ENCODE measurements around the gene ZNF780B. TPM values are rescaled to one million over a fixed set of nuclear protein-coding genes. Genes with fewer than 3 reads are reported as not detected.

ZNF780B gene
- total RNA-seq (10 to 100 TPM; 14.9 to 28.9 TPM), polyA plus RNA-seq (1 to 10 TPM; 1.5 to 7.9 TPM)
- long read RNA-seq, donor 1, partial matches to known transcripts: 0 of 2 reads
- long read RNA-seq, donor 1, other reads (novel, unspliced or antisense): 2 of 2 reads
- long read RNA-seq, donor 2, partial matches to known transcripts: 0 of 2 reads
- long read RNA-seq, donor 2, other reads (novel, unspliced or antisense): 2 of 2 reads

GRCh38 chr19:40055832-40056504 lies at the start of gene ZNF780B:
TSS of gene ZNF780B (minus strand) at chr19:40056231. CDS start at chr19:40050332, 5,899 bp downstream.
- intact Hi-C loops (cut with DNase I): no loop called here
- Histone ChIP-seq H3K27me3 (ENCODE audit: control insufficient read depth in 1 of 2, insufficient read depth in 2 of 2, low read length in 1 of 2) (no peaks in the 10 kb centered on the region), H3K27ac (ENCODE audit: low read depth in 1 of 2, low read length in 2 of 2) (peak within 1 kb of the TSS in 1 of 2 donors; percentile 2), H3K36me3 (ENCODE audit: control insufficient read depth in 1 of 2, insufficient read depth in 2 of 2, low read length in 1 of 2) (no peaks in the 10 kb centered on the region), H3K4me3 (ENCODE audit: low read length in 2 of 2) (peak within 1 kb of the TSS; percentile 35 to 97), H3K4me1 (ENCODE audit: control insufficient read depth in 1 of 2, insufficient read depth in 2 of 2, low read length in 2 of 2) (no peaks in the 10 kb centered on the region), H3K9me3 (ENCODE audit: control insufficient read depth, low read length) (peaks cover 1% of the 10 kb centered on the region)
- ATAC-seq (ENCODE audit: low FRiP score) (peak; percentile 84), DNase-seq (peak; percentile 70 to 84)
- 0 to 1% methylated on average over 41 of the region's 41 CpGs for WGBS, 2 donors

GRCh38 chr19:40104754-40105153 lies 48.7 kb upstream of the ZNF780B start:
- ATAC-seq (ENCODE audit: low FRiP score): no peak
- 48 to 58% methylated on average over 1 of the region's 1 CpG for WGBS, 2 donors

DNA sequence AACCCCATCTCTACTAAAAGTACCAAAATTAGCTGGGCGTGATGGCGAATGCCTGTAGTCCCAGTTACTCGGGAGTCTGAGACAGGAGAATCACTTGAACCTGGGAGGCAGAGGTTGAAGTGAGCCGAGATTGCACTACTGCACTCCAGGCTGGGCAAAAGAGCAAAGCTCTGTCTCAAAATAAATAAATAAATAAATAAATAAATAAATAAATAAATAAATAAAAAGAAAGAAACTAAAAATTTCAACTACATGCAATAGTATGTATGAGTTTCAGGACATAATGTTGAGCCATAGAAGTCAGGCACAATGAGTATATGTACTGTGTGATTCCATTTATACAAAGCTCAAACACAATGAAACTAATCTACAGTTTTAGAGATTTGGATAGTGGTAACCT lies 47.6 kb upstream of the ZNF780B start:
- DNase-seq (no peak), ATAC-seq (ENCODE audit: low FRiP score) (no peak)
- Histone ChIP-seq H3K4me1 (ENCODE audit: control insufficient read depth in 1 of 2, insufficient read depth in 2 of 2, low read length in 2 of 2) (no peaks in the 10 kb centered on the region), H3K36me3 (ENCODE audit: control insufficient read depth in 1 of 2, insufficient read depth in 2 of 2, low read length in 1 of 2) (no peaks in the 10 kb centered on the region), H3K9me3 (ENCODE audit: control insufficient read depth, low read length) (no peaks in the 10 kb centered on the region), H3K27me3 (ENCODE audit: control insufficient read depth in 1 of 2, insufficient read depth in 2 of 2, low read length in 1 of 2) (no peaks in the 10 kb centered on the region), H3K27ac (ENCODE audit: low read depth in 1 of 2, low read length in 2 of 2) (no peak overlapping the region), H3K4me3 (ENCODE audit: low read length in 2 of 2) (no peak overlapping the region)
- WGBS, 2 donors: 86 to 87% methylated on average over 4 of the region's 4 CpGs
- intact Hi-C loops (cut with DNase I): no loop called here

More at GRCh38 chr19:40104754-40105153, 48.7 kb upstream of the ZNF780B start:
- H3K27ac ChIP-seq (ENCODE audit: low read depth in 1 of 2, low read length in 2 of 2): no peak overlapping the region
- H3K36me3 ChIP-seq (ENCODE audit: control insufficient read depth in 1 of 2, insufficient read depth in 2 of 2, low read length in 1 of 2): no peaks in the 10 kb centered on the region
- H3K4me3 ChIP-seq (ENCODE audit: low read length in 2 of 2): no peak overlapping the region
- no peaks in the 10 kb centered on the region for H3K27me3 ChIP-seq (ENCODE audit: control insufficient read depth in 1 of 2, insufficient read depth in 2 of 2, low read length in 1 of 2)
- intact Hi-C loops (cut with DNase I): no loop called here
- no peaks in the 10 kb centered on the region for H3K9me3 ChIP-seq (ENCODE audit: control insufficient read depth, low read length)
- no peaks in the 10 kb centered on the region for H3K4me1 ChIP-seq (ENCODE audit: control insufficient read depth in 1 of 2, insufficient read depth in 2 of 2, low read length in 2 of 2)
- no peak for DNase-seq

DNA sequence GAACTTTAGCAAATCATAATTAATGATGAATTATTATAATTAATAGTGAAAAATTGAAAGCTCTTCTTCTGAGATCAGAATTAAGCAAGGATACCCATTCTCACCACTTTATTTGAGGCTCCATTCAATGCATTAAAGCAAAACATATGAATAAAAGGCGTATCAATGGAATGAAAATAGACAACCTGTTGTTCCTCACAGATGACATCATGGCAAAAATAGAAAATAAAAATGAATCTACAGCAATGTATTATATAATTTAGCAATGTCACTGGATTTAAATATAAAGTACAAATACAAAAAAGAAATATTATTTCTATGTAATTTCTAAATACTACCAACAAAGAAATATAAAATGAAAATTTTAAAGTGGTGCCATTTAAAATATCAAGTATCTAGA lies 45.8 kb upstream of the ZNF780B start:
- intact Hi-C loops (cut with DNase I): no loop called here
- WGBS, 2 donors: 71 to 79% methylated on average over 1 of the region's 1 CpG
- DNase-seq (no peak), ATAC-seq (ENCODE audit: low FRiP score) (no peak)
- Histone ChIP-seq H3K27ac (ENCODE audit: low read depth in 1 of 2, low read length in 2 of 2) (no peak overlapping the region), H3K36me3 (ENCODE audit: control insufficient read depth in 1 of 2, insufficient read depth in 2 of 2, low read length in 1 of 2) (no peaks in the 10 kb centered on the region), H3K4me3 (ENCODE audit: low read length in 2 of 2) (no peak overlapping the region), H3K27me3 (ENCODE audit: control insufficient read depth in 1 of 2, insufficient read depth in 2 of 2, low read length in 1 of 2) (no peaks in the 10 kb centered on the region), H3K9me3 (ENCODE audit: control insufficient read depth, low read length) (no peaks in the 10 kb centered on the region), H3K4me1 (ENCODE audit: control insufficient read depth in 1 of 2, insufficient read depth in 2 of 2, low read length in 2 of 2) (no peaks in the 10 kb centered on the region)

- intact Hi-C loops (cut with DNase I): no loop called here
- H3K9me3 ChIP-seq (ENCODE audit: control insufficient read depth, low read length): no peaks in the 10 kb centered on the region
- DNase-seq (no peak), ATAC-seq (ENCODE audit: low FRiP score) (no peak)
- H3K4me1 ChIP-seq (ENCODE audit: control insufficient read depth in 1 of 2, insufficient read depth in 2 of 2, low read length in 2 of 2): peaks cover 0 to 3% of the 10 kb centered on the region in 2 donors
- no peaks in the 10 kb centered on the region for H3K36me3 ChIP-seq (ENCODE audit: control insufficient read depth in 1 of 2, insufficient read depth in 2 of 2, low read length in 1 of 2)
- H3K27me3 ChIP-seq (ENCODE audit: control insufficient read depth in 1 of 2, insufficient read depth in 2 of 2, low read length in 1 of 2): no peaks in the 10 kb centered on the region
- no peak overlapping the region for H3K27ac ChIP-seq (ENCODE audit: low read depth in 1 of 2, low read length in 2 of 2)
- no peak overlapping the region for H3K4me3 ChIP-seq (ENCODE audit: low read length in 2 of 2)
- 82 to 96% methylated on average over 1 of the region's 1 CpG for WGBS, 2 donors
These were observed 37.4 kb upstream of the ZNF780B start for GRCh38 chr19:40093416-40093815.

DNA sequence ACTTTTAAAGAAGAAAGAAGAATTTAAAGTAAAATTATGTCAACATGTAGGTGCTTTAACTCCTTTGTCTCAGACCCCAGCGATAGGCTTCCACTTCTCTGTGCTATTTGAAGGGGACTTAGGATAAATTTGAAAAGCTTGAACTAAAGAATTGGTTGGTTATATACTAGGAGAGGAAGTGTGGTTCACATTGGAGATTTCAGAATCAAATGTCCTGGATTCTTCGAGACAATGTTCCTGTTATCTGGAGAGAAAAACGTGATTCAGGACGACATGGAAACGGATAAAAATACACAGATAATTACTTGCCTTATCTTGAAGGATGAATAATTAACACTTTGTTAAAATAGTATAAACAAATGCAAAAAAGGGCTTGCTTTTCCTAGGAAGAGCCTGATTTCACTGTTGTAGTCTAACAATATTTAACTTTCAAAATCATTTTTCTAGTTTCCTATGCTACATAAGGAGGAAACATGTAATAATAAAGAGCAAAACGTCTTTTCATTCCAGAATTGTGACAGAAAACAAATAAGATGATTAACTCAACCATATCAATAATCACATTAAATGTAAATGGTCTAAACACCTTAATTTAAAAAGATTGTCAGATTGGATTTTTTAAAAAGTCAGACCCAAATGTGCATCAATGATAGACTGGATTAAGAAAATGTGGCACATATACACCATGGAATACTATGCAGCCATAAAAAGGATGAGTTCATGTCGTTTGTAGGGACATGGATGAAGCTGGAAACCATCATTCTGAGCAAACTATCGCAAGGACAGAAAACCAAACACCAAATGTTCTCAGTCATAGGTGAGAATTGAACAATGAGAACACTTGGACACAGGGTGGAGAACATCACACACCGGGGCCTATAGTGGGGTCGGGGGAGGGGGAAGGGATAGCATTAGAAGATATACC lies 35.4 kb upstream of the ZNF780B start:
- Histone ChIP-seq H3K4me1 (ENCODE audit: control insufficient read depth in 1 of 2, insufficient read depth in 2 of 2, low read length in 2 of 2) (peaks cover 0 to 3% of the 10 kb centered on the region in 2 donors), H3K9me3 (ENCODE audit: control insufficient read depth, low read length) (no peaks in the 10 kb centered on the region), H3K27ac (ENCODE audit: low read depth in 1 of 2, low read length in 2 of 2) (peak overlapping the region in 1 of 2 donors; percentile 17), H3K27me3 (ENCODE audit: control insufficient read depth in 1 of 2, insufficient read depth in 2 of 2, low read length in 1 of 2) (no peaks in the 10 kb centered on the region), H3K4me3 (ENCODE audit: low read length in 2 of 2) (peak overlapping the region; percentile 71 to 75), H3K36me3 (ENCODE audit: control insufficient read depth in 1 of 2, insufficient read depth in 2 of 2, low read length in 1 of 2) (no peaks in the 10 kb centered on the region)
- ATAC-seq (ENCODE audit: low FRiP score) (no peak), DNase-seq (no peak)
- intact Hi-C loops (cut with DNase I): no loop called here
- WGBS, 2 donors: 42 to 44% methylated on average over 10 of the region's 10 CpGs

GRCh38 chr19:40090241-40091204 lies 34.5 kb upstream of the ZNF780B start, which contains the start of gene ZNF780A:
TSS of gene ZNF780A (minus strand) at chr19:40090943. CDS start at chr19:40084753, 6,190 bp downstream.
- Histone ChIP-seq H3K4me1 (ENCODE audit: control insufficient read depth in 1 of 2, insufficient read depth in 2 of 2, low read length in 2 of 2) (peaks cover 0 to 3% of the 10 kb centered on the region in 2 donors), H3K27me3 (ENCODE audit: control insufficient read depth in 1 of 2, insufficient read depth in 2 of 2, low read length in 1 of 2) (no peaks in the 10 kb centered on the region), H3K9me3 (ENCODE audit: control insufficient read depth, low read length) (no peaks in the 10 kb centered on the region), H3K27ac (ENCODE audit: low read depth in 1 of 2, low read length in 2 of 2) (peak within 1 kb of the TSS; percentile 17 to 61), H3K36me3 (ENCODE audit: control insufficient read depth in 1 of 2, insufficient read depth in 2 of 2, low read length in 1 of 2) (no peaks in the 10 kb centered on the region), H3K4me3 (ENCODE audit: low read length in 2 of 2) (peak within 1 kb of the TSS; percentile 71 to 75)
- ATAC-seq (ENCODE audit: low FRiP score) (peak; percentile 94), DNase-seq (peak; percentile 81 to 92)
- 0% methylated on average over 47 of the region's 47 CpGs for WGBS, 2 donors
- intact Hi-C loops (cut with DNase I): no loop called here

GRCh38 chr19:40089462-40089861 lies 33.4 kb upstream of the ZNF780B start:
- DNase-seq (no peak), ATAC-seq (ENCODE audit: low FRiP score) (no peak)
- 39% methylated on average over 4 of the region's 4 CpGs for WGBS, 2 donors
- Histone ChIP-seq H3K27ac (ENCODE audit: low read depth in 1 of 2, low read length in 2 of 2) (no peak overlapping the region), H3K9me3 (ENCODE audit: control insufficient read depth, low read length) (no peaks in the 10 kb centered on the region), H3K36me3 (ENCODE audit: control insufficient read depth in 1 of 2, insufficient read depth in 2 of 2, low read length in 1 of 2) (no peaks in the 10 kb centered on the region), H3K4me1 (ENCODE audit: control insufficient read depth in 1 of 2, insufficient read depth in 2 of 2, low read length in 2 of 2) (peaks cover 0 to 3% of the 10 kb centered on the region in 2 donors), H3K27me3 (ENCODE audit: control insufficient read depth in 1 of 2, insufficient read depth in 2 of 2, low read length in 1 of 2) (no peaks in the 10 kb centered on the region), H3K4me3 (ENCODE audit: low read length in 2 of 2) (peak overlapping the region in 1 of 2 donors; percentile 75)
- intact Hi-C loops (cut with DNase I): no loop called here
